Measurements from ENCODE around the gene TMEM164.

The TMEM164 gene

DNA sequence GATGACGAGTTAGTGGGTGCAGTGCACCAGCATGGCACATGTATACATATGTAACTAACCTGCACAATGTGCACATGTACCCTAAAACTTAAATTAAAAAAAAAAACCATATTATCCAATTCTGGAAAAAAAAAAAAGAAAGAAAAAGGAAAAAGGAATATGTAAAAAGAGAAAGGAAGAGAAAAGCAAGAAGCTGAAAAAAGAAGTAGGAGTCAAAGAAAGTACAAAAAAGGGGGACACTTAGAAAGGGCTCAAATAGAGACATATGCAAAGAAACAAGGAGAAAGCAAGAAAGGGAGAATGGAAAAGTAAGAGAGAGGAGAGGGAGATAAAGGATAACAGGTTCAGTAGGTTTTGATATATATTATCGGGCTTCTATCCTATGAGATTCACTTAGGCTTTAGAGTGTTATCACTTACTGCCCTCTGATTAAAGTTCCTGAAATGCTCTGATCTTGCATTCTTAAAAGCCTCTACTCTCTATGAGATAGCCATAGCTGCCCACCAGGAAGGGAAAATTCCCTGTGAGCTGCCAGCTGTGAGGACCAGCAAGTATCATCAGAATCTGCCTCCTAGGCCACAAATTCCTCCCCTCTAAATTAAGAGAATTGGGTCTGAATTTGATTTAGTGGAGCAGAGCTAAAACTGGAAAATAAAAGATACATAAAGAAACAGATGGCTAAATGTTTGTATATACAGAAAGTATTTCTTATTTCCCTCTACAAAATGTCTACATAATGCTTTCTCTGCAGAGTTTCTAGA lies 219.8 kb downstream of the TMEM164 start:
- Histone ChIP-seq H3K27me3 (ENCODE audit: insufficient read depth, poor library complexity, severe bottlenecking) (no peaks in the 10 kb centered on the region), H3K9me3 (ENCODE audit: severe bottlenecking) (no peaks in the 10 kb centered on the region), H3K4me3 (ENCODE audit: severe bottlenecking) (no peak overlapping the region), H3K36me3 (ENCODE audit: low read depth) (no peaks in the 10 kb centered on the region), H3K4me1 (ENCODE audit: insufficient read depth, poor library complexity, severe bottlenecking) (peaks cover 40% of the 10 kb centered on the region), H3K27ac (ENCODE audit: poor library complexity, severe bottlenecking) (no peak overlapping the region)
- no peak for DNase-seq (ENCODE audit: low spot score)
- ATAC-seq (ENCODE audit: low read depth): no peak
- TF ChIP-seq, protein P1, sequence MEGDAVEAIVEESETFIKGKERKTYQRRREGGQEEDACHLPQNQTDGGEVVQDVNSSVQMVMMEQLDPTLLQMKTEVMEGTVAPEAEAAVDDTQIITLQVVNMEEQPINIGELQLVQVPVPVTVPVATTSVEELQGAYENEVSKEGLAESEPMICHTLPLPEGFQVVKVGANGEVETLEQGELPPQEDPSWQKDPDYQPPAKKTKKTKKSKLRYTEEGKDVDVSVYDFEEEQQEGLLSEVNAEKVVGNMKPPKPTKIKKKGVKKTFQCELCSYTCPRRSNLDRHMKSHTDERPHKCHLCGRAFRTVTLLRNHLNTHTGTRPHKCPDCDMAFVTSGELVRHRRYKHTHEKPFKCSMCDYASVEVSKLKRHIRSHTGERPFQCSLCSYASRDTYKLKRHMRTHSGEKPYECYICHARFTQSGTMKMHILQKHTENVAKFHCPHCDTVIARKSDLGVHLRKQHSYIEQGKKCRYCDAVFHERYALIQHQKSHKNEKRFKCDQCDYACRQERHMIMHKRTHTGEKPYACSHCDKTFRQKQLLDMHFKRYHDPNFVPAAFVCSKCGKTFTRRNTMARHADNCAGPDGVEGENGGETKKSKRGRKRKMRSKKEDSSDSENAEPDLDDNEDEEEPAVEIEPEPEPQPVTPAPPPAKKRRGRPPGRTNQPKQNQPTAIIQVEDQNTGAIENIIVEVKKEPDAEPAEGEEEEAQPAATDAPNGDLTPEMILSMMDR (IDR thresholded peaks at IDR 0.05; ENCODE audit: poor library complexity, severe bottlenecking): no peak

DNA sequence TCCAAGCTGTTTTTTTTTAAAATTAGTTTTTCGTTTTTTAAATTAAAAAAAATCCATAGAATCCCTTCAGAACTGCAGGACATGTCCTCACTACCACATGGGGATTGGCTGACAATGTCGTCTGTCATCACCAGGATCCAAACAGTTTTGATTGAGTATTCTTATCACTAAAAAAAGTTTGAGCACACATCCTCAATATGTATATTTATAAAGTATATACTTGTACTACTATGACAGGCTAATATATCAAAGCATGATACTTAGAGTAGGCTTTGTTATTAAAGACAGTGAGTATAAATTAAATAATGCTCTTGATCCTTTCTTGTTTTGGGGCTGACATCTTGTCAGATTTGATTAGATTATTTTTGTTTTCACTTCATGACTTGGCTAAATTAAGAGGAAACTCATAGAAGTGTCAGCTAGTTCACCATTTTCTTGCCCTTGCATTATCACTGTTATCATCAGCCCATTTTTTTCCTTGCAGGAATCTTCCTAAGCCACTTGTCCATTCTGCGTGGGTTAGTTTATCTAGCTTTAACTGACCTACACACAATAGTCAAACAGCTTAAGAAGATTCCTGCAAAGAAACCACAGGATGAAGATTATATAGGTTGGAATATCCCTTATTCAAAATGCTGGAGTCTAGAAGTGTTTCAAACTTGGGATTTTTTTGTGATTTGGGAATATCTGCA lies 222.2 kb downstream of the TMEM164 start:
- H3K27ac ChIP-seq (ENCODE audit: poor library complexity, severe bottlenecking): no peak overlapping the region

DNA sequence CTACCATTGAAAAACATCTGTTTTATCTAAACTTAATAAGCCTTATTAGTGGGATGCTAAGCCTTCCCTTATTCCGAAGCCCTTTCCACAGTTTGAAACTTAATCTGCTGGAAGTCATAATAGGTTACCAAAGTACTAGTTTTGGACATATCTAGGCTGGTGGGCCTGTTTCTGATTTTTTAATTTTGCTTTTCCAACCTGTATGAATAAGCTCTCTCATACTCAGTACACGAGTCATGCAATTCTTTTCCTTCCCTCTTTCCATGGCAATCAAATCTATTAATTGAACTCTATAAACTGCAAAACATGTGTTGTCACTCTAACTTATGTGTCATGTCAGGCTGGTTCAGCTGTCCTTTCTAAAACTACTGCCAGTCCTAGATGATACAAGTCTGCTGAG lies 224.0 kb downstream of the TMEM164 start:
- DNase-seq (ENCODE audit: low spot score) (no peak), ATAC-seq (ENCODE audit: low read depth) (no peak)
- Histone ChIP-seq H3K4me1 (ENCODE audit: insufficient read depth, poor library complexity, severe bottlenecking) (peaks cover 13% of the 10 kb centered on the region), H3K4me3 (ENCODE audit: severe bottlenecking) (no peak overlapping the region), H3K27me3 (ENCODE audit: insufficient read depth, poor library complexity, severe bottlenecking) (no peaks in the 10 kb centered on the region), H3K36me3 (ENCODE audit: low read depth) (no peaks in the 10 kb centered on the region), H3K9me3 (ENCODE audit: severe bottlenecking) (no peaks in the 10 kb centered on the region), H3K27ac (ENCODE audit: poor library complexity, severe bottlenecking) (no peak overlapping the region)
- TF ChIP-seq, protein P1 (IDR thresholded peaks at IDR 0.05; ENCODE audit: poor library complexity, severe bottlenecking): no peak

More for the DNA sequence above, 222.2 kb downstream of the TMEM164 start:
- DNase-seq (ENCODE audit: low spot score): no peak
- Histone ChIP-seq H3K4me1 (ENCODE audit: insufficient read depth, poor library complexity, severe bottlenecking) (peaks cover 22% of the 10 kb centered on the region), H3K4me3 (ENCODE audit: severe bottlenecking) (no peak overlapping the region), H3K36me3 (ENCODE audit: low read depth) (no peaks in the 10 kb centered on the region), H3K27me3 (ENCODE audit: insufficient read depth, poor library complexity, severe bottlenecking) (no peaks in the 10 kb centered on the region), H3K9me3 (ENCODE audit: severe bottlenecking) (no peaks in the 10 kb centered on the region)
- TF ChIP-seq, protein P1 (IDR thresholded peaks at IDR 0.05; ENCODE audit: poor library complexity, severe bottlenecking): no peak
- no peak for ATAC-seq (ENCODE audit: low read depth)

All from RWPE2 (cell line).